ENCODE data around the gene UBAC1.

Gene UBAC1

GRCh38 chr9:135989722-135990467 is 28.7 kb upstream of the UBAC1 start:
- Histone ChIP-seq H3K27me3 (ENCODE audit: insufficient read depth, low read depth) (peaks cover 78% of the 10 kb centered on the region), H3K36me3 (ENCODE audit: insufficient read depth) (no peaks in the 10 kb centered on the region), H3K4me3 (IDR thresholded peaks at IDR 0.05; ENCODE audit: insufficient read depth, low read depth, low read length) (no peak overlapping the region), H4K20me1 (ENCODE audit: insufficient read depth) (no peaks in the 10 kb centered on the region), H3K4me2 (no peak overlapping the region), H3K9ac (no peak overlapping the region), H3K27ac (no peak overlapping the region), H3K4me1 (ENCODE audit: low read depth, poor library complexity, severe bottlenecking) (no peaks in the 10 kb centered on the region), H2AFZ (ENCODE audit: low read depth) (no peak overlapping the region), H3K79me2 (ENCODE audit: insufficient read depth, low read depth) (no peaks in the 10 kb centered on the region)
- no peak for TF ChIP-seq CTCF (conservative IDR thresholded peaks at IDR 0.05; ENCODE audit: low read depth, low read length)

- H3K4me3 ChIP-seq (IDR thresholded peaks at IDR 0.05; ENCODE audit: insufficient read depth, low read depth, low read length): no peak overlapping the region
- no peaks in the 10 kb centered on the region for H3K36me3 ChIP-seq (ENCODE audit: insufficient read depth)
- H3K4me2 ChIP-seq: no peak overlapping the region
- no peaks in the 10 kb centered on the region for H3K4me1 ChIP-seq (ENCODE audit: low read depth, poor library complexity, severe bottlenecking)
- no peak for TF ChIP-seq CTCF (conservative IDR thresholded peaks at IDR 0.05; ENCODE audit: low read depth, low read length)
- no peaks in the 10 kb centered on the region for H3K79me2 ChIP-seq (ENCODE audit: insufficient read depth, low read depth)
- H3K27me3 ChIP-seq (ENCODE audit: insufficient read depth, low read depth): peaks cover 80% of the 10 kb centered on the region
- H3K9ac ChIP-seq: no peak overlapping the region
- H2AFZ ChIP-seq (ENCODE audit: low read depth): no peak overlapping the region
- H3K27ac ChIP-seq: no peak overlapping the region
- no peaks in the 10 kb centered on the region for H4K20me1 ChIP-seq (ENCODE audit: insufficient read depth)
Measured at GRCh38 chr9:135989157-135989556, 28.0 kb upstream of the UBAC1 start.

- no peaks in the 10 kb centered on the region for H4K20me1 ChIP-seq (ENCODE audit: insufficient read depth)
- TF ChIP-seq CTCF (conservative IDR thresholded peaks at IDR 0.05; ENCODE audit: low read depth, low read length): no peak
- no peak overlapping the region for H3K9ac ChIP-seq
- H3K79me2 ChIP-seq (ENCODE audit: insufficient read depth, low read depth): no peaks in the 10 kb centered on the region
- no peaks in the 10 kb centered on the region for H3K4me1 ChIP-seq (ENCODE audit: low read depth, poor library complexity, severe bottlenecking)
- no peak overlapping the region for H3K27ac ChIP-seq
- no peak overlapping the region for H3K4me3 ChIP-seq (IDR thresholded peaks at IDR 0.05; ENCODE audit: insufficient read depth, low read depth, low read length)
- peaks cover 84% of the 10 kb centered on the region for H3K27me3 ChIP-seq (ENCODE audit: insufficient read depth, low read depth)
- no peaks in the 10 kb centered on the region for H3K36me3 ChIP-seq (ENCODE audit: insufficient read depth)
- no peak overlapping the region for H3K4me2 ChIP-seq
- no peak overlapping the region for H2AFZ ChIP-seq (ENCODE audit: low read depth)
Measured at GRCh38 chr9:135988493-135988892, 27.3 kb upstream of the UBAC1 start.

GRCh38 chr9:135987838-135988404 is 26.7 kb upstream of the UBAC1 start:
- H4K20me1 ChIP-seq (ENCODE audit: insufficient read depth): no peaks in the 10 kb centered on the region
- no peak overlapping the region for H2AFZ ChIP-seq (ENCODE audit: low read depth)
- H3K4me2 ChIP-seq: no peak overlapping the region
- H3K9ac ChIP-seq: no peak overlapping the region
- H3K27me3 ChIP-seq (ENCODE audit: insufficient read depth, low read depth): peaks cover 84% of the 10 kb centered on the region
- TF ChIP-seq CTCF (conservative IDR thresholded peaks at IDR 0.05; ENCODE audit: low read depth, low read length): no peak
- no peaks in the 10 kb centered on the region for H3K36me3 ChIP-seq (ENCODE audit: insufficient read depth)
- H3K27ac ChIP-seq: no peak overlapping the region
- no peaks in the 10 kb centered on the region for H3K79me2 ChIP-seq (ENCODE audit: insufficient read depth, low read depth)
- no peak overlapping the region for H3K4me3 ChIP-seq (IDR thresholded peaks at IDR 0.05; ENCODE audit: insufficient read depth, low read depth, low read length)
- H3K4me1 ChIP-seq (ENCODE audit: low read depth, poor library complexity, severe bottlenecking): no peaks in the 10 kb centered on the region

Measured in KMS-11 (cell line).